Smooth muscle cell (in vitro differentiated cells): ENCODE results near the gene GALNS. TPM values are rescaled to one million over a fixed set of nuclear protein-coding genes. Genes with fewer than 3 reads are reported as not detected.

Experiments
- DNase-seq: peaks from one replicate; lab custom pipeline; 2025; ENCODE audit not compliant: unreplicated experiment; lab: John Stamatoyannopoulos, UW
- H2AFZ ChIP-seq: fragments of 200-600 bp; sonication (generic); 2 replicates; pipeline ENCODE4 v1.6.0; 2016; ENCODE audit warnings: antibody characterized with exemption, low read depth, mild to moderate bottlenecking
- H3F3A ChIP-seq: fragments of 200-600 bp; sonication (generic); 2 replicates; pipeline ENCODE4 v1.6.0; 2017; ENCODE audit warnings: antibody characterized with exemption, low read depth
- H3K27ac ChIP-seq: fragments of 200-600 bp; sonication (generic); 2 replicates; pipeline ENCODE4 v1.5.1; 2016; ENCODE audit warnings: low read depth, mild to moderate bottlenecking
- H3K27me3 ChIP-seq: fragments of 200-600 bp; sonication (generic); 2 replicates; pipeline ENCODE4 v1.6.1; 2016; ENCODE audit warnings: low read depth, mild to moderate bottlenecking
- H3K36me3 ChIP-seq: fragments of 200-600 bp; sonication (generic); 2 replicates; pipeline ENCODE4 v1.5.1; 2016; ENCODE audit warnings: low read depth
- H3K4me1 ChIP-seq: fragments of 200-600 bp; sonication (generic); 2 replicates; pipeline ENCODE4 v1.5.1; 2016; ENCODE audit warnings: low read depth
- H3K4me2 ChIP-seq: fragments of 200-600 bp; sonication (generic); 2 replicates; pipeline ENCODE4 v1.6.0; 2016; ENCODE audit warnings: mild to moderate bottlenecking
- H3K4me3 ChIP-seq: fragments of 200-600 bp; sonication (generic); 2 replicates; pipeline ENCODE4 v1.5.1; 2016; ENCODE audit warnings: mild to moderate bottlenecking
- H3K79me2 ChIP-seq: fragments of 200-600 bp; sonication (generic); 2 replicates; pipeline ENCODE4 v1.6.0; 2016; ENCODE audit warnings: low read depth, mild to moderate bottlenecking
- H3K9ac ChIP-seq: fragments of 200-600 bp; sonication (generic); 2 replicates; pipeline ENCODE4 v1.6.0; 2016; ENCODE audit warnings: low read depth
- H3K9me3 ChIP-seq: fragments of 200-600 bp; sonication (generic); replicated peaks from 2 replicates; pipeline ENCODE4 v1.5.1; 2016; ENCODE audit warnings: low read depth
- H4K20me1 ChIP-seq: fragments of 200-600 bp; sonication (generic); 2 replicates; pipeline ENCODE4 v1.6.0; 2016; ENCODE audit warnings: low read depth
- WGBS: methylation state at CpG from one replicate; pipeline ENCODE4 v1.1.7; 2016; ENCODE audit warnings: low lambda C conversion rate; 5-methylcytosine and 5-hydroxymethylcytosine counted together
- polyA plus RNA-seq: library from polyadenylated mRNA; unstranded; fragments of >200 nt; fragmentation: Nextera tagmentation; extraction: Ambion mirVana; gene quantifications from 2 replicates; pipeline ENCODE4 v1.2.1, GENCODE V29; 2016
- total RNA-seq: library from RNA; depleted of rRNA; stranded (reverse); fragments of >200 nt; gene quantifications from 2 replicates; pipeline ENCODE4 v1.2.3, GENCODE V29; 2014
- TF ChIP-seq, protein P1 (sequence below): fragments of 200-600 bp; sonication (generic); IDR thresholded peaks from 2 replicates; pipeline ENCODE4 v1.5.1; 2017; ENCODE audit warnings: borderline replicate concordance, mild to moderate bottlenecking, antibody characterized with exemption; ENCODE audit not compliant: insufficient read depth, poor library complexity, severe bottlenecking

GALNS gene
- total and polyA plus RNA-seq, 2 experiments from 2014 or later = 20.8 to 21.3 TPM

- peak; percentile 51 for DNase-seq
- H3K79me2 ChIP-seq = peaks cover 45% of the 10 kb centered on the region
- 13% methylated on average over 50 of the region's 110 CpGs for WGBS
- H3F3A ChIP-seq = peaks cover 6% of the 10 kb centered on the region
- TF ChIP-seq, protein P1, sequence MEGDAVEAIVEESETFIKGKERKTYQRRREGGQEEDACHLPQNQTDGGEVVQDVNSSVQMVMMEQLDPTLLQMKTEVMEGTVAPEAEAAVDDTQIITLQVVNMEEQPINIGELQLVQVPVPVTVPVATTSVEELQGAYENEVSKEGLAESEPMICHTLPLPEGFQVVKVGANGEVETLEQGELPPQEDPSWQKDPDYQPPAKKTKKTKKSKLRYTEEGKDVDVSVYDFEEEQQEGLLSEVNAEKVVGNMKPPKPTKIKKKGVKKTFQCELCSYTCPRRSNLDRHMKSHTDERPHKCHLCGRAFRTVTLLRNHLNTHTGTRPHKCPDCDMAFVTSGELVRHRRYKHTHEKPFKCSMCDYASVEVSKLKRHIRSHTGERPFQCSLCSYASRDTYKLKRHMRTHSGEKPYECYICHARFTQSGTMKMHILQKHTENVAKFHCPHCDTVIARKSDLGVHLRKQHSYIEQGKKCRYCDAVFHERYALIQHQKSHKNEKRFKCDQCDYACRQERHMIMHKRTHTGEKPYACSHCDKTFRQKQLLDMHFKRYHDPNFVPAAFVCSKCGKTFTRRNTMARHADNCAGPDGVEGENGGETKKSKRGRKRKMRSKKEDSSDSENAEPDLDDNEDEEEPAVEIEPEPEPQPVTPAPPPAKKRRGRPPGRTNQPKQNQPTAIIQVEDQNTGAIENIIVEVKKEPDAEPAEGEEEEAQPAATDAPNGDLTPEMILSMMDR = peak; percentile 90
- peak within 1 kb of the TSS; percentile 94 for H3K27ac ChIP-seq
- H3K27me3 ChIP-seq = no peaks in the 10 kb centered on the region
- peak within 1 kb of the TSS; percentile 94 for H3K9ac ChIP-seq
- H3K9me3 ChIP-seq = no peaks in the 10 kb centered on the region
- no peak within 1 kb of the TSS for H2AFZ ChIP-seq
- H3K36me3 ChIP-seq = no peaks in the 10 kb centered on the region
- peaks cover 37% of the 10 kb centered on the region for H4K20me1 ChIP-seq
- peak within 1 kb of the TSS; percentile 91 for H3K4me2 ChIP-seq
- peak within 1 kb of the TSS; percentile 90 for H3K4me3 ChIP-seq
- H3K4me1 ChIP-seq = peaks cover 17% of the 10 kb centered on the region
These were observed 71.4 kb downstream of the GALNS start, which contains the start of gene PIEZO1 for GRCh38 chr16:88785106-88785924. Gene PIEZO1, minus strand, starts transcription at chr16:88785220. Its CDS starts 256 bp downstream, at chr16:88784964.

DNA sequence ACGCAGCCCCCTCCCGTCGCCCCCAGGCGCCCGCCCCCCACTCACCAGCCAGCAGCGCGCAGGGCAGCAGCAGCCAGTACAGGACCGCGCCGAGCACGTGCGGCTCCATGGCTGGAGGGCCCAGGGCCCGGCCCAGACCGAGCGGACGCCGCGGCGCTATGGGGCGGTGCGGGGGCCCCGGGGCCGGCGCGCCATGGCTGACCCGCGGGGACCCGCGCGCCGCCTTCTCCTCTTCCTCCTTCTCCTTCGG, 72.0 kb downstream of the GALNS start:
- no peaks in the 10 kb centered on the region for H3K36me3 ChIP-seq
- H2AFZ ChIP-seq = no peak overlapping the region
- peaks cover 6% of the 10 kb centered on the region for H3F3A ChIP-seq
- peaks cover 16% of the 10 kb centered on the region for H3K4me1 ChIP-seq
- H3K4me3 ChIP-seq = peak overlapping the region; percentile 90
- peaks cover 42% of the 10 kb centered on the region for H4K20me1 ChIP-seq
- TF ChIP-seq, protein P1 = no peak
- peaks cover 50% of the 10 kb centered on the region for H3K79me2 ChIP-seq
- H3K9me3 ChIP-seq = no peaks in the 10 kb centered on the region
- whole genome bisulfite sequencing = no CpG with 5 or more reads among the region's 32 CpGs
- no peaks in the 10 kb centered on the region for H3K27me3 ChIP-seq
- peak overlapping the region; percentile 94 for H3K27ac ChIP-seq
- H3K4me2 ChIP-seq = peak overlapping the region; percentile 91
- no peak for DNase-seq
- peak overlapping the region; percentile 94 for H3K9ac ChIP-seq

GRCh38 chr16:88784074-88784855, 72.5 kb downstream of the GALNS start:
- TF ChIP-seq, protein P1 = peak; percentile 37
- H3K4me3 ChIP-seq = peak overlapping the region; percentile 90
- H3K9ac ChIP-seq = peak overlapping the region; percentile 94
- peaks cover 55% of the 10 kb centered on the region for H3K79me2 ChIP-seq
- WGBS = 6% methylated on average over 36 of the region's 74 CpGs
- H3K36me3 ChIP-seq = no peaks in the 10 kb centered on the region
- peak overlapping the region; percentile 91 for H3K4me2 ChIP-seq
- H4K20me1 ChIP-seq = peaks cover 47% of the 10 kb centered on the region
- H3K27ac ChIP-seq = peak overlapping the region; percentile 94
- DNase-seq = peak; percentile 56
- no peaks in the 10 kb centered on the region for H3K9me3 ChIP-seq
- H2AFZ ChIP-seq = no peak overlapping the region
- H3K4me1 ChIP-seq = peaks cover 16% of the 10 kb centered on the region
- no peaks in the 10 kb centered on the region for H3K27me3 ChIP-seq
- H3F3A ChIP-seq = peaks cover 6% of the 10 kb centered on the region
